GM23338 (cell line): Measurements from ENCODE around the gene TMEM135. TPM values are rescaled to one million over a fixed set of nuclear protein-coding genes. Genes with fewer than 3 reads are reported as not detected.

ENCODE experiments used
- ATAC-seq: fragments of 200-7000 bp; cut with Tn5 transposase; 3 replicates; pipeline ENCODE4 v1.9.1; 2020
- DNase-seq: peaks from one replicate; pipeline ENCODE4 v3.0.0-alpha.2; 2015; ENCODE audit warnings: low spot score
- H2AFZ ChIP-seq: fragments of 200-600 bp; sonication (generic); 2 replicates; pipeline ENCODE4 v1.8.0; 2016; ENCODE audit warnings: antibody characterized with exemption, mild to moderate bottlenecking, moderate library complexity
- H3F3A ChIP-seq: fragments of 200-600 bp; sonication (generic); replicated peaks from 2 replicates; pipeline ENCODE4 v1.8.0; 2017; ENCODE audit warnings: antibody characterized with exemption, mixed run types, low read depth
- H3K27ac ChIP-seq: fragments of 200-600 bp; sonication (generic); 2 replicates; pipeline ENCODE4 v1.6.1; 2016; ENCODE audit warnings: low read depth
- H3K27me3 ChIP-seq: fragments of 200-600 bp; sonication (generic); 2 replicates; pipeline ENCODE4 v1.8.0; 2016; ENCODE audit warnings: mild to moderate bottlenecking, mixed run types, moderate library complexity; ENCODE audit not compliant: insufficient read depth
- H3K36me3 ChIP-seq: fragments of 200-600 bp; sonication (generic); 2 replicates; pipeline ENCODE4 v1.8.0; 2016; ENCODE audit warnings: mild to moderate bottlenecking; ENCODE audit not compliant: insufficient read depth
- H3K4me1 ChIP-seq: fragments of 200-600 bp; sonication (generic); 2 replicates; pipeline ENCODE4 v1.8.0; 2016; ENCODE audit warnings: mild to moderate bottlenecking, moderate library complexity; ENCODE audit not compliant: insufficient read depth
- H3K4me2 ChIP-seq: fragments of 200-600 bp; sonication (generic); 2 replicates; pipeline ENCODE4 v1.7.1; 2017; ENCODE audit warnings: mixed run types
- H3K4me3 ChIP-seq: fragments of 200-600 bp; sonication (generic); 2 replicates; pipeline ENCODE4 v1.6.1; 2016; ENCODE audit warnings: mixed run types
- H3K79me2 ChIP-seq: fragments of 200-600 bp; sonication (generic); replicated peaks from 2 replicates; pipeline ENCODE4 v1.8.0; 2017; ENCODE audit warnings: mild to moderate bottlenecking; ENCODE audit not compliant: insufficient read depth
- H3K9me2 ChIP-seq: fragments of 200-600 bp; sonication (generic); 2 replicates; pipeline ENCODE4 v1.8.0; 2017; ENCODE audit not compliant: insufficient read depth
- H4K20me1 ChIP-seq: fragments of 200-600 bp; sonication (generic); replicated peaks from 2 replicates; pipeline ENCODE4 v1.8.0; 2017; ENCODE audit warnings: mild to moderate bottlenecking; ENCODE audit not compliant: insufficient read depth
- H3K27ac Mint-ChIP-seq: 2 replicates; pipeline ENCODE4 v1.8.0; 2020; ENCODE audit warnings: inconsistent platforms, mild to moderate bottlenecking, moderate library complexity, mixed read lengths
- H3K27me3 Mint-ChIP-seq: 3 replicates; pipeline ENCODE4 v1.8.0; 2022; ENCODE audit warnings: low read depth, mild to moderate bottlenecking, moderate library complexity, mixed read lengths, inconsistent platforms; ENCODE audit not compliant: insufficient read depth, poor library complexity
- H3K36me3 Mint-ChIP-seq: 3 replicates; pipeline ENCODE4 v1.8.0; 2021; ENCODE audit warnings: low read depth, mild to moderate bottlenecking, inconsistent platforms, moderate library complexity, mixed read lengths
- H3K4me1 Mint-ChIP-seq: 3 replicates; pipeline ENCODE4 v1.8.0; 2020; ENCODE audit warnings: mild to moderate bottlenecking, inconsistent platforms, mixed read lengths
- H3K4me3 Mint-ChIP-seq: 3 replicates; pipeline ENCODE4 v1.8.0; 2021; ENCODE audit warnings: moderate library complexity, mild to moderate bottlenecking, inconsistent platforms, mixed read lengths
- H3K9me3 Mint-ChIP-seq: 3 replicates; pipeline ENCODE4 v1.8.0; 2020; ENCODE audit warnings: moderate library complexity, mild to moderate bottlenecking, inconsistent platforms, mixed read lengths
- EZH2 ChIP-seq: fragments of 200-600 bp; sonication (generic); IDR thresholded peaks from one replicate; pipeline ENCODE4 v1.8.0; 2017; ENCODE audit warnings: antibody characterized with exemption, mild to moderate bottlenecking, low read depth; ENCODE audit not compliant: unreplicated experiment
- NANOG ChIP-seq: IDR thresholded peaks from 2 replicates; pipeline ENCODE4 v1.6.1; 2016; ENCODE audit warnings: antibody characterized with exemption, borderline replicate concordance
- POLR2AphosphoS5 ChIP-seq: IDR thresholded peaks from 2 replicates; pipeline ENCODE4 v1.6.1; 2016; ENCODE audit warnings: antibody characterized with exemption, low read depth
- STAT1 ChIP-seq: IDR thresholded peaks from one replicate; pipeline ENCODE4 v1.6.1; 2016; ENCODE audit warnings: antibody characterized with exemption; ENCODE audit not compliant: unreplicated experiment
- ZNF114 ChIP-seq: fragments of 250-450 bp; sonication (Bioruptor Pico); IDR thresholded peaks from 2 replicates; pipeline ENCODE4 v1.5.0; 2020; ENCODE audit warnings: mild to moderate bottlenecking, moderate library complexity
- ZNF331 ChIP-seq: fragments of 250-450 bp; sonication (Bioruptor Pico); IDR thresholded peaks from 2 replicates; pipeline ENCODE4 v1.5.0; 2020; ENCODE audit warnings: low read depth, mild to moderate bottlenecking, moderate library complexity
- polyA plus RNA-seq: library from polyadenylated mRNA; unstranded; fragments of >200 nt; fragmentation: Nextera tagmentation; extraction: Ambion mirVana; gene quantifications from 2 replicates; pipeline ENCODE4 v1.2.1, GENCODE V29; 2016
- total RNA-seq: library from RNA; depleted of rRNA; stranded (reverse); fragments of >200 nt; shearing (Covaris generic); gene quantifications from 2 replicates; pipeline ENCODE4 v1.2.3, GENCODE V29; 2014
- TF ChIP-seq, protein P1 (sequence below): IDR thresholded peaks from 2 replicates; pipeline ENCODE4 v1.6.1; 2016; ENCODE audit warnings: antibody characterized with exemption
- TF ChIP-seq, protein P2 (sequence below): IDR thresholded peaks from one replicate; pipeline ENCODE4 v1.6.1; 2018; ENCODE audit warnings: antibody characterized with exemption; ENCODE audit not compliant: unreplicated experiment
- TF ChIP-seq, protein P3 (sequence below): fragments of 250-450 bp; sonication (Bioruptor Pico); IDR thresholded peaks from 2 replicates; pipeline ENCODE4 v1.5.0; 2020; ENCODE audit warnings: mild to moderate bottlenecking, moderate library complexity

TMEM135 gene
- total and polyA plus RNA-seq, 2 experiments from 2014 or later, result 23.4 to 49.9 TPM

DNA sequence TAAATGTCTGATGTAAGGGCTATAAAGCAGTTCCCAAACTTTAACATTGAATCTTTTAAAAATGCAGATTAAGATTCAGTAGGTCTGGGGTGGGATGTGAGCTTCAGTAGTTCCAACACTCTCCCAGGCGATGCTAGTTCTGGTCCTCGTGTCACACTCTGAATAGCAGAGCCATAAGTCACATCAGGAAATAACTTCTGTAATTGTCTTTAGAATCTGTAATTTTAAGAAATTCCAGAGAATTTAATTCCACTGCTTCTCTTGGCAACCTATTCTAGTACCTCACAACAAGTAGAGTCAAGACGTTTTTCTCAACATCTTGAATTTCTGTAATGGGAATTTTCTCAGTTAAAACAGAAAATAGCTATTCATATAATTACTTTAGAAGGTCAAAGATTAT lies 223.1 kb downstream of the TMEM135 start:
- Mint-ChIP-seq H3K27me3 (peaks cover 4% of the 10 kb centered on the region), H3K36me3 (no peaks in the 10 kb centered on the region), H3K27ac (no peak overlapping the region), H3K4me1 (peaks cover 4% of the 10 kb centered on the region; the same call in 2 of the 3 replicates), H3K9me3 (no peaks in the 10 kb centered on the region), H3K4me3 (no peak overlapping the region)
- DNase-seq (no peak), ATAC-seq (no peak)
- Histone ChIP-seq H3K36me3 (no peaks in the 10 kb centered on the region), H3K27me3 (no peaks in the 10 kb centered on the region), H3K4me3 (no peak overlapping the region), H2AFZ (no peak overlapping the region), H3K27ac (no peak overlapping the region), H3F3A (no peaks in the 10 kb centered on the region), H3K4me1 (no peaks in the 10 kb centered on the region), H3K9me2 (no peaks in the 10 kb centered on the region), H4K20me1 (no peaks in the 10 kb centered on the region; the same call in 1 of the 2 replicates), H3K4me2 (no peak overlapping the region), H3K79me2 (no peaks in the 10 kb centered on the region)
- TF ChIP-seq POLR2AphosphoS5 (no peak), NANOG (no peak)

DNA sequence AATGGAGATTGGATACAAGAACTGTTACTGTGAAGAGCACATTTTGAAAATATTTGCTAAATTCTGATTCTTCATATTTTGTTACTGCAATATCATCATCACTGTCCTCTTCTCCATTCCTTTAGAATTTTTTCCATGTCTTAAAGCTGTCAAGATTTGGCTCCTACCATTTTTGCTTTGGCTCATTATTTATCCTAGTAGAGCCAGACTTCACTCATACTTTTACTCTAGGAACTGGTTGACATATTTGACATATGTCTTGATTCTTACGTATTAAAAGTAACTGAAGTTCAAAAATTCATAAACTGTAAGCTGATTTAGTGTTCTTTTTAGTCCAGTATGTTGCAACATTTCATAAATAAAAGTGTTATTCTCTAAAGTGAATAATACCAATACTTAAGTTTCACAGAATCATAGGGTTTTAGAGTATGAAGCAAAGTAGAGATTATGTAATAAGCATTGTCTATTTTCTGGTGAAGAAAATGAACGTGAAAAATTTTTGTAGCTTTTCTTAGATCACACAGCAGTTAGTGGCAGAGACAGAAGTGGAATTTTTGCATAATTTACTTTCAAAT lies 225.6 kb downstream of the TMEM135 start:
- ATAC-seq (no peak), DNase-seq (no peak)
- Histone ChIP-seq H4K20me1 (no peaks in the 10 kb centered on the region; the same call in 1 of the 2 replicates), H3K4me2 (no peak overlapping the region), H3F3A (no peaks in the 10 kb centered on the region), H3K4me1 (no peaks in the 10 kb centered on the region), H3K79me2 (no peaks in the 10 kb centered on the region), H3K36me3 (no peaks in the 10 kb centered on the region), H3K27ac (no peak overlapping the region), H2AFZ (no peak overlapping the region), H3K4me3 (no peak overlapping the region), H3K27me3 (no peaks in the 10 kb centered on the region), H3K9me2 (no peaks in the 10 kb centered on the region)
- Mint-ChIP-seq H3K4me1 (peaks cover 2% of the 10 kb centered on the region; the same call in 2 of the 3 replicates), H3K4me3 (no peak overlapping the region), H3K27me3 (peaks cover 5% of the 10 kb centered on the region), H3K36me3 (no peaks in the 10 kb centered on the region), H3K9me3 (no peaks in the 10 kb centered on the region), H3K27ac (no peak overlapping the region)
- TF ChIP-seq STAT1, result no peak
- TF ChIP-seq POLR2AphosphoS5, result no peak
- TF ChIP-seq ZNF114 (CRISPR knock-in tag), result no peak
- no peak for TF ChIP-seq EZH2
- TF ChIP-seq NANOG, result no peak
- TF ChIP-seq, protein P1, sequence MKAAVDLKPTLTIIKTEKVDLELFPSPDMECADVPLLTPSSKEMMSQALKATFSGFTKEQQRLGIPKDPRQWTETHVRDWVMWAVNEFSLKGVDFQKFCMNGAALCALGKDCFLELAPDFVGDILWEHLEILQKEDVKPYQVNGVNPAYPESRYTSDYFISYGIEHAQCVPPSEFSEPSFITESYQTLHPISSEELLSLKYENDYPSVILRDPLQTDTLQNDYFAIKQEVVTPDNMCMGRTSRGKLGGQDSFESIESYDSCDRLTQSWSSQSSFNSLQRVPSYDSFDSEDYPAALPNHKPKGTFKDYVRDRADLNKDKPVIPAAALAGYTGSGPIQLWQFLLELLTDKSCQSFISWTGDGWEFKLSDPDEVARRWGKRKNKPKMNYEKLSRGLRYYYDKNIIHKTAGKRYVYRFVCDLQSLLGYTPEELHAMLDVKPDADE, result no peak
- TF ChIP-seq ZNF331 (CRISPR knock-in tag), result no peak
- TF ChIP-seq, protein P2, sequence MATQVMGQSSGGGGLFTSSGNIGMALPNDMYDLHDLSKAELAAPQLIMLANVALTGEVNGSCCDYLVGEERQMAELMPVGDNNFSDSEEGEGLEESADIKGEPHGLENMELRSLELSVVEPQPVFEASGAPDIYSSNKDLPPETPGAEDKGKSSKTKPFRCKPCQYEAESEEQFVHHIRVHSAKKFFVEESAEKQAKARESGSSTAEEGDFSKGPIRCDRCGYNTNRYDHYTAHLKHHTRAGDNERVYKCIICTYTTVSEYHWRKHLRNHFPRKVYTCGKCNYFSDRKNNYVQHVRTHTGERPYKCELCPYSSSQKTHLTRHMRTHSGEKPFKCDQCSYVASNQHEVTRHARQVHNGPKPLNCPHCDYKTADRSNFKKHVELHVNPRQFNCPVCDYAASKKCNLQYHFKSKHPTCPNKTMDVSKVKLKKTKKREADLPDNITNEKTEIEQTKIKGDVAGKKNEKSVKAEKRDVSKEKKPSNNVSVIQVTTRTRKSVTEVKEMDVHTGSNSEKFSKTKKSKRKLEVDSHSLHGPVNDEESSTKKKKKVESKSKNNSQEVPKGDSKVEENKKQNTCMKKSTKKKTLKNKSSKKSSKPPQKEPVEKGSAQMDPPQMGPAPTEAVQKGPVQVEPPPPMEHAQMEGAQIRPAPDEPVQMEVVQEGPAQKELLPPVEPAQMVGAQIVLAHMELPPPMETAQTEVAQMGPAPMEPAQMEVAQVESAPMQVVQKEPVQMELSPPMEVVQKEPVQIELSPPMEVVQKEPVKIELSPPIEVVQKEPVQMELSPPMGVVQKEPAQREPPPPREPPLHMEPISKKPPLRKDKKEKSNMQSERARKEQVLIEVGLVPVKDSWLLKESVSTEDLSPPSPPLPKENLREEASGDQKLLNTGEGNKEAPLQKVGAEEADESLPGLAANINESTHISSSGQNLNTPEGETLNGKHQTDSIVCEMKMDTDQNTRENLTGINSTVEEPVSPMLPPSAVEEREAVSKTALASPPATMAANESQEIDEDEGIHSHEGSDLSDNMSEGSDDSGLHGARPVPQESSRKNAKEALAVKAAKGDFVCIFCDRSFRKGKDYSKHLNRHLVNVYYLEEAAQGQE, result no peak
- TF ChIP-seq, protein P3, sequence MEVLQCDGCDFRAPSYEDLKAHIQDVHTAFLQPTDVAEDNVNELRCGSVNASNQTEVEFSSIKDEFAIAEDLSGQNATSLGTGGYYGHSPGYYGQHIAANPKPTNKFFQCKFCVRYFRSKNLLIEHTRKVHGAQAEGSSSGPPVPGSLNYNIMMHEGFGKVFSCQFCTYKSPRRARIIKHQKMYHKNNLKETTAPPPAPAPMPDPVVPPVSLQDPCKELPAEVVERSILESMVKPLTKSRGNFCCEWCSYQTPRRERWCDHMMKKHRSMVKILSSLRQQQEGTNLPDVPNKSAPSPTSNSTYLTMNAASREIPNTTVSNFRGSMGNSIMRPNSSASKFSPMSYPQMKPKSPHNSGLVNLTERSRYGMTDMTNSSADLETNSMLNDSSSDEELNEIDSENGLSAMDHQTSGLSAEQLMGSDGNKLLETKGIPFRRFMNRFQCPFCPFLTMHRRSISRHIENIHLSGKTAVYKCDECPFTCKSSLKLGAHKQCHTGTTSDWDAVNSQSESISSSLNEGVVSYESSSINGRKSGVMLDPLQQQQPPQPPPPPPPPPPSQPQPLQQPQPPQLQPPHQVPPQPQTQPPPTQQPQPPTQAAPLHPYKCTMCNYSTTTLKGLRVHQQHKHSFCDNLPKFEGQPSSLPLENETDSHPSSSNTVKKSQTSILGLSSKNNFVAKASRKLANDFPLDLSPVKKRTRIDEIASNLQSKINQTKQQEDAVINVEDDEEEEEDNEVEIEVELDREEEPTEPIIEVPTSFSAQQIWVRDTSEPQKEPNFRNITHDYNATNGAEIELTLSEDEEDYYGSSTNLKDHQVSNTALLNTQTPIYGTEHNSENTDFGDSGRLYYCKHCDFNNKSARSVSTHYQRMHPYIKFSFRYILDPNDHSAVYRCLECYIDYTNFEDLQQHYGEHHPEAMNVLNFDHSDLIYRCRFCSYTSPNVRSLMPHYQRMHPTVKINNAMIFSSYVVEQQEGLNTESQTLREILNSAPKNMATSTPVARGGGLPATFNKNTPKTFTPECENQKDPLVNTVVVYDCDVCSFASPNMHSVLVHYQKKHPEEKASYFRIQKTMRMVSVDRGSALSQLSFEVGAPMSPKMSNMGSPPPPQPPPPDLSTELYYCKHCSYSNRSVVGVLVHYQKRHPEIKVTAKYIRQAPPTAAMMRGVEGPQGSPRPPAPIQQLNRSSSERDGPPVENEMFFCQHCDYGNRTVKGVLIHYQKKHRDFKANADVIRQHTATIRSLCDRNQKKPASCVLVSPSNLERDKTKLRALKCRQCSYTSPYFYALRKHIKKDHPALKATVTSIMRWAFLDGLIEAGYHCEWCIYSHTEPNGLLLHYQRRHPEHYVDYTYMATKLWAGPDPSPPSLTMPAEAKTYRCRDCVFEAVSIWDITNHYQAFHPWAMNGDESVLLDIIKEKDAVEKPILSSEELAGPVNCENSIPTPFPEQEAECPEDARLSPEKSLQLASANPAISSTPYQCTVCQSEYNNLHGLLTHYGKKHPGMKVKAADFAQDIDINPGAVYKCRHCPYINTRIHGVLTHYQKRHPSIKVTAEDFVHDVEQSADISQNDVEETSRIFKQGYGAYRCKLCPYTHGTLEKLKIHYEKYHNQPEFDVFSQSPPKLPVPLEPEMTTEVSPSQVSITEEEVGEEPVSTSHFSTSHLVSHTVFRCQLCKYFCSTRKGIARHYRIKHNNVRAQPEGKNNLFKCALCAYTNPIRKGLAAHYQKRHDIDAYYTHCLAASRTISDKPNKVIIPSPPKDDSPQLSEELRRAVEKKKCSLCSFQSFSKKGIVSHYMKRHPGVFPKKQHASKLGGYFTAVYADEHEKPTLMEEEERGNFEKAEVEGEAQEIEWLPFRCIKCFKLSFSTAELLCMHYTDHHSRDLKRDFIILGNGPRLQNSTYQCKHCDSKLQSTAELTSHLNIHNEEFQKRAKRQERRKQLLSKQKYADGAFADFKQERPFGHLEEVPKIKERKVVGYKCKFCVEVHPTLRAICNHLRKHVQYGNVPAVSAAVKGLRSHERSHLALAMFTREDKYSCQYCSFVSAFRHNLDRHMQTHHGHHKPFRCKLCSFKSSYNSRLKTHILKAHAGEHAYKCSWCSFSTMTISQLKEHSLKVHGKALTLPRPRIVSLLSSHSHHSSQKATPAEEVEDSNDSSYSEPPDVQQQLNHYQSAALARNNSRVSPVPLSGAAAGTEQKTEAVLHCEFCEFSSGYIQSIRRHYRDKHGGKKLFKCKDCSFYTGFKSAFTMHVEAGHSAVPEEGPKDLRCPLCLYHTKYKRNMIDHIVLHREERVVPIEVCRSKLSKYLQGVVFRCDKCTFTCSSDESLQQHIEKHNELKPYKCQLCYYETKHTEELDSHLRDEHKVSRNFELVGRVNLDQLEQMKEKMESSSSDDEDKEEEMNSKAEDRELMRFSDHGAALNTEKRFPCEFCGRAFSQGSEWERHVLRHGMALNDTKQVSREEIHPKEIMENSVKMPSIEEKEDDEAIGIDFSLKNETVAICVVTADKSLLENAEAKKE (CRISPR knock-in tag), result no peak
